A549 treated with AZD2906 at 1 μM for 4 hours (cell line): ENCODE data around the gene TRIM4. TPM values are rescaled to one million over a fixed set of nuclear protein-coding genes. Genes with fewer than 3 reads are reported as not detected.

Source experiments
- total RNA-seq: library from RNA; stranded (reverse); fragments of 200-300 nt; extraction: Qiagen RNA extraction; gene quantifications from 5 replicates; pipeline ENCODE4 v1.2.3, GENCODE V29; 2022

TRIM4 gene, protein sequence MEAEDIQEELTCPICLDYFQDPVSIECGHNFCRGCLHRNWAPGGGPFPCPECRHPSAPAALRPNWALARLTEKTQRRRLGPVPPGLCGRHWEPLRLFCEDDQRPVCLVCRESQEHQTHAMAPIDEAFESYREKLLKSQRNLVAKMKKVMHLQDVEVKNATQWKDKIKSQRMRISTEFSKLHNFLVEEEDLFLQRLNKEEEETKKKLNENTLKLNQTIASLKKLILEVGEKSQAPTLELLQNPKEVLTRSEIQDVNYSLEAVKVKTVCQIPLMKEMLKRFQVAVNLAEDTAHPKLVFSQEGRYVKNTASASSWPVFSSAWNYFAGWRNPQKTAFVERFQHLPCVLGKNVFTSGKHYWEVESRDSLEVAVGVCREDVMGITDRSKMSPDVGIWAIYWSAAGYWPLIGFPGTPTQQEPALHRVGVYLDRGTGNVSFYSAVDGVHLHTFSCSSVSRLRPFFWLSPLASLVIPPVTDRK
- total RNA-seq: 24.8 to 32.0 TPM (median 26.0 TPM) in 5 replicates

DNA sequence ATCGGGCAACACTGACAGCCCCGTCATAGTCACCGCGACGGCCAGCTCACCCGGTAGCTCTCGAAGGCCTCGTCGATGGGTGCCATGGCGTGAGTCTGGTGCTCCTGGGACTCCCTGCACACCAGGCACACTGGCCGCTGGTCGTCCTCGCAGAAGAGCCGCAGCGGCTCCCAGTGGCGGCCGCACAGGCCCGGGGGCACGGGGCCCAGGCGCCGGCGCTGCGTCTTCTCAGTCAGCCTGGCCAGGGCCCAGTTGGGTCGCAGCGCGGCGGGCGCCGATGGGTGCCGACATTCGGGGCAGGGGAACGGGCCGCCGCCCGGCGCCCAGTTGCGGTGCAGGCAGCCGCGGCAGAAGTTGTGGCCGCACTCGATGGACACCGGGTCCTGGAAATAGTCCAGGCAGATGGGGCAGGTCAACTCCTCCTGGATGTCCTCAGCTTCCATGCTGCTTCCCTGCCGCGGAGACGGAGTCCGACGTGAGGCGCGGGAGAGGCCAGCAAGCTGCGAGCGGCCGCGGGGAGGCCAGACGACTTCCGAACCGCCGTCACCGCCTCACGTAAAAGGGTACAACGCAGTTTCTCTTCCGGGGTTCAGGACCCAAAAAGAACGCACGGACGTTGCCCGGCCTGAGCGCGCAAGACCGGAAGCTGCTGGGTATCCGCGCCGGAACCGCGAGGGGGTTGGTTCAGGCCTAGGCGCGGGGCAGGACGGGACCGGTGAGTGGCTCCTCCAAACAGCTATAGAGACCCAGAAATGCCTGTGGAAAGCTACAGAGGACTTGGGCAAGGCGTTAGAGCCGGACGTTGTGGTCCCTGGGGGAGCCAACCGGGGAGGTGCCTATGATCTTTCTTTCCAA, at the start of gene TRIM4:
TSS of gene TRIM4 (minus strand) at position 572 of the 855 bp plus-strand sequence. CDS start at position 443, 129 bp downstream.

DNA sequence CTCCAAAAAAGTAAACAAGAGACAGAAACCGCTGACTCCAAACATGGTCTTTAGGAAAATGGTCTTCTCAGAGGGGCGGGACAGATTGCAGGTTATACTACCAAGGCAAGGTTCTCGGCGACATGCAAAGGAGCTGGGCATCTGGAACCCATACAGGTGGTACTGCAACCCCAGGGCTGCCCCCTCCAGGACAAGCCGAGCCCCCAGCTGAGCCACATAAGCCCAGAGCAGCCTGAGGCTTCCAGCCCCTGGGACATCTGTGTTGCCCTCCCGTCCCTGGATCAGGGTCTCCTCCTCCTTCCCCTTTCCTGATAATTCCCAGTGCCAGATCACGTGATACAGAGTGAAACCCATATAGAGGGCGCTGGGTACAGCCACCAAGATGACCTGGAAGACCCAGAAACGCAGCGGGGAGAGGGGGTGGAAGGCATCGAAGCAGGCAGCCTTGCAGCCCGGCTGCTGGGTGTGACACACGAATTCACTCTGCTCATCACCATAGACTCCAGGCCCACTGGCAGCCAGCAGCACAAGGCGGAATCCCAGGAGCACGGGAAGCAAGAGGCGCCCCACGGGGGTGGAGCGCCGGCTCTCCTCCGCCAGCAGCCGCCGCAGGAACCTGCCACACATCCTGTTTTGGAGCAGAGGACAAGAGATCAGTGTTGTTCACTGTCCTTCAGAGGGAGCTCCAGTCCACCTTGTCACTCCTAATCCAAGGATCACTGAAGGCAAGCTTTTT, 9.8 kb upstream of the TRIM4 start, which contains the start of gene GJC3:
TSS of gene GJC3 (minus strand) at position 627 of the 736 bp plus-strand sequence. CDS start at position 627, 0 bp downstream.

DNA sequence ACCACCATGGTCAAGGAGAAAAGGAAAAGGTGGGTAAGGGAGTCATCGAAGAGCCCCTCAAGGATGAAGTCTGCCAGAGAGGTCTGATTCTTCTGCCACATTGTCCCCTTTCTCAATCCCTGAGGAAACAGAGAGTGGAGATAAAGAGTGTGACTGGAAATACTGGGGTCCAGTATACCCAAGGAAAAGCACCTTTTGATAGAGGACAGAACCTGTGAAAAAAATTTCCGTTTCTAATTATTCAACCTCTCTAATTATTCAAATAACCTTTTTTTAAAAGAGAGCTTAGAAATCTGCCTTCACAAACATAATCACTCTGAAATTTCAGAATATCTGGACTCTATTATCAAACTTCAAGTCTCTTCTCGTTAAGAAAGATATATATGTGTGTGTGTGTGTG, 42.4 kb downstream of the TRIM4 start, which contains the start of gene OR2AE1:
TSS of gene OR2AE1 (minus strand) at position 101 of the 400 bp plus-strand sequence. CDS start at position 101, 0 bp downstream.

Other genes with a start within 250 kb of the TRIM4 start
- 1.1 to 1.9 TPM (median 1.4 TPM) in 5 replicates for gene CYP3A5, start 239.5 kb downstream of the TRIM4 start, total RNA-seq
- 0.05 TPM in 1 of 5 replicates, not detected in the others for gene CYP3A7, start 184.3 kb downstream of the TRIM4 start, total RNA-seq
- gene CYP3A4, start 135.3 kb downstream of the TRIM4 start, total RNA-seq: 0.06 to 0.10 TPM (median 0.10 TPM) in 4 of 5 replicates, not detected in the other
- gene CYP3A43, start 91.5 kb downstream of the TRIM4 start, total RNA-seq: not detected in 5 replicates
- gene OR2AE1, start 42.5 kb downstream of the TRIM4 start, total RNA-seq: not detected in 5 replicates
- gene GJC3, start 10.1 kb upstream of the TRIM4 start, total RNA-seq: 0.09 to 0.24 TPM (median 0.20 TPM) in 4 of 5 replicates, not detected in the other
- gene AZGP1, start 56.5 kb upstream of the TRIM4 start, total RNA-seq: 0.17 TPM in 1 of 5 replicates, not detected in the others
- 6.9 to 9.8 TPM (median 9.1 TPM) in 5 replicates for gene ZKSCAN1, start 96.1 kb upstream of the TRIM4 start, total RNA-seq
- 10.5 to 12.3 TPM (median 11.1 TPM) in 5 replicates for gene ZSCAN21, start 130.2 kb upstream of the TRIM4 start, total RNA-seq
- 18.5 to 25.1 TPM (median 19.1 TPM) in 5 replicates for gene ZNF3, start 162.2 kb upstream of the TRIM4 start, total RNA-seq
- gene COPS6, start 169.4 kb upstream of the TRIM4 start, total RNA-seq: 144 to 180 TPM (median 173 TPM) in 5 replicates
- 224 to 242 TPM (median 235 TPM) in 5 replicates for gene MCM7, start 181.9 kb upstream of the TRIM4 start, total RNA-seq
- 13.4 to 15.1 TPM (median 14.2 TPM) in 5 replicates for gene AP4M1, start 182.1 kb upstream of the TRIM4 start, total RNA-seq
- 61.4 to 69.4 TPM (median 63.4 TPM) in 5 replicates for gene TAF6, start 199.8 kb upstream of the TRIM4 start, total RNA-seq
- gene CNPY4, start 200.1 kb upstream of the TRIM4 start, total RNA-seq: 9.2 to 10.9 TPM (median 10.2 TPM) in 5 replicates
- 2.1 to 3.5 TPM (median 3.0 TPM) in 5 replicates for gene MBLAC1, start 207.4 kb upstream of the TRIM4 start, total RNA-seq
- gene LAMTOR4, start 229.4 kb upstream of the TRIM4 start, total RNA-seq: 148 to 203 TPM (median 179 TPM) in 5 replicates
- 9.6 to 13.2 TPM (median 12.4 TPM) in 5 replicates for gene TRAPPC14, start 239.2 kb upstream of the TRIM4 start, total RNA-seq
- 0.02 to 0.21 TPM (median 0.08 TPM) in 4 of 5 replicates, not detected in the other for gene GAL3ST4, start 249.1 kb upstream of the TRIM4 start, total RNA-seq